ENCODE data around the gene RNF150. TPM values are rescaled to one million over a fixed set of nuclear protein-coding genes. Genes with fewer than 3 reads are reported as not detected.

RNF150 gene
- total and polyA plus RNA-seq, 7 donors: 0.46 to 69.0 (median 53.2) TPM

GRCh38 chr4:141065872-141066271, 67.4 kb downstream of the RNF150 start:
- intact Hi-C loops (cut with DNase I): no loop called here
- TF ChIP-seq CTCF (IDR thresholded peaks at IDR 0.05) (no peak), EP300 (IDR thresholded peaks at IDR 0.05) (no peak), POLR2AphosphoS5 (IDR thresholded peaks at IDR 0.05) (no peak), POLR2A (IDR thresholded peaks at IDR 0.05) (no peak)

GRCh38 chr4:141062651-141063050, 70.6 kb downstream of the RNF150 start:
- TF ChIP-seq POLR2A (IDR thresholded peaks at IDR 0.05) (no peak), EP300 (IDR thresholded peaks at IDR 0.05) (no peak), POLR2AphosphoS5 (IDR thresholded peaks at IDR 0.05) (no peak)
- Histone ChIP-seq H3K4me1 (peaks cover 0 to 43% (median 7%) of the 10 kb centered on the region in 4 donors), H3K36me3 (no peaks in the 10 kb centered on the region), H3K27me3 (no peaks in the 10 kb centered on the region), H3K27ac (no peak overlapping the region), H3K4me3 (no peak overlapping the region), H3K9me3 (no peaks in the 10 kb centered on the region)
- no peak for DNase-seq
- intact Hi-C loops (cut with DNase I): no loop called here
- WGBS, 2 donors: 70 to 78% methylated on average over 4 of the region's 4 CpGs

More at GRCh38 chr4:141065872-141066271, 67.4 kb downstream of the RNF150 start:
- H3K4me3 ChIP-seq: no peak overlapping the region
- WGBS, 2 donors: 86 to 91% methylated on average over 3 of the region's 3 CpGs
- H3K27ac ChIP-seq: no peak overlapping the region
- H3K4me1 ChIP-seq: peaks cover 0 to 21% (median 2%) of the 10 kb centered on the region in 4 donors
- no peak for DNase-seq
- H3K27me3 ChIP-seq: no peaks in the 10 kb centered on the region
- H3K36me3 ChIP-seq: no peaks in the 10 kb centered on the region
- H3K9me3 ChIP-seq: no peaks in the 10 kb centered on the region

- 66 to 73% methylated on average over 4 of the region's 4 CpGs for WGBS, 2 donors
- TF ChIP-seq POLR2AphosphoS5 (IDR thresholded peaks at IDR 0.05): no peak
- no peak for TF ChIP-seq CTCF (IDR thresholded peaks at IDR 0.05)
- no peak for TF ChIP-seq EP300 (IDR thresholded peaks at IDR 0.05)
- no peak for TF ChIP-seq POLR2A (IDR thresholded peaks at IDR 0.05)
- intact Hi-C loops (cut with DNase I): loop anchor here (5.0 kb wide), 1 partner anchor 37 kb away; no protein-coding TSS in a partner anchor
- Histone ChIP-seq H3K27ac (peak overlapping the region in 2 of 4 donors; percentile 22 to 43), H3K4me1 (peaks cover 0 to 42% (median 7%) of the 10 kb centered on the region in 4 donors), H3K9me3 (no peaks in the 10 kb centered on the region), H3K27me3 (no peaks in the 10 kb centered on the region), H3K4me3 (no peak overlapping the region), H3K36me3 (no peaks in the 10 kb centered on the region)
- no peak for DNase-seq
Measured at GRCh38 chr4:141058591-141059512, 74.4 kb downstream of the RNF150 start.

- intact Hi-C loops (cut with DNase I): loop anchor here (5.0 kb wide), 1 partner anchor 35 kb away; no protein-coding TSS in a partner anchor
- 91 to 92% methylated on average over 2 of the region's 2 CpGs for WGBS, 2 donors
- TF ChIP-seq EP300 (IDR thresholded peaks at IDR 0.05): no peak
- TF ChIP-seq CTCF (IDR thresholded peaks at IDR 0.05): no peak
- no peak for TF ChIP-seq POLR2AphosphoS5 (IDR thresholded peaks at IDR 0.05)
- no peak for TF ChIP-seq POLR2A (IDR thresholded peaks at IDR 0.05)
Measured at GRCh38 chr4:141057582-141057981, 75.7 kb downstream of the RNF150 start.

GRCh38 chr4:141056473-141056872, 76.8 kb downstream of the RNF150 start:
- no peak for TF ChIP-seq EP300 (IDR thresholded peaks at IDR 0.05)
- TF ChIP-seq POLR2A (IDR thresholded peaks at IDR 0.05): no peak
- TF ChIP-seq CTCF (IDR thresholded peaks at IDR 0.05): no peak
- no peak for TF ChIP-seq POLR2AphosphoS5 (IDR thresholded peaks at IDR 0.05)
- no peak overlapping the region for H3K4me3 ChIP-seq
- no peak for DNase-seq
- no peaks in the 10 kb centered on the region for H3K9me3 ChIP-seq
- H3K27me3 ChIP-seq: no peaks in the 10 kb centered on the region
- WGBS, 2 donors: 86% methylated on average over 3 of the region's 3 CpGs
- H3K4me1 ChIP-seq: peaks cover 0 to 26% (median 5%) of the 10 kb centered on the region in 4 donors
- H3K27ac ChIP-seq: no peak overlapping the region
- intact Hi-C loops (cut with DNase I): loop anchor here (5.0 kb wide), 1 partner anchor 34 kb away; no protein-coding TSS in a partner anchor
- H3K36me3 ChIP-seq: no peaks in the 10 kb centered on the region

More at GRCh38 chr4:141057582-141057981, 75.7 kb downstream of the RNF150 start:
- Histone ChIP-seq H3K4me1 (peaks cover 0 to 30% (median 5%) of the 10 kb centered on the region in 4 donors), H3K36me3 (no peaks in the 10 kb centered on the region), H3K27me3 (no peaks in the 10 kb centered on the region), H3K4me3 (no peak overlapping the region), H3K9me3 (no peaks in the 10 kb centered on the region), H3K27ac (no peak overlapping the region)
- no peak for DNase-seq

Measured in sigmoid colon (tissue), 7 donors.